Lower leg skin (tissue), 3 donors: ENCODE measurements around the gene CACNA1F.

Source experiments
- CTCF ChIP-seq, 3 donors: fragments of 450-650 bp; IDR thresholded peaks; one replicate each; pipeline ENCODE4 v1.5.1; 2016; ENCODE audit warnings: antibody characterized with exemption in 3 of 3, mild to moderate bottlenecking in 3 of 3, moderate library complexity in 2 of 3
- POLR2A ChIP-seq, 2 donors: fragments of 450-650 bp; IDR thresholded peaks; one replicate each; pipeline ENCODE4 v1.6.1; 2016 to 2017; ENCODE audit warnings: antibody characterized with exemption in 2 of 2, mild to moderate bottlenecking in 1 of 2, moderate library complexity in 1 of 2

DNA sequence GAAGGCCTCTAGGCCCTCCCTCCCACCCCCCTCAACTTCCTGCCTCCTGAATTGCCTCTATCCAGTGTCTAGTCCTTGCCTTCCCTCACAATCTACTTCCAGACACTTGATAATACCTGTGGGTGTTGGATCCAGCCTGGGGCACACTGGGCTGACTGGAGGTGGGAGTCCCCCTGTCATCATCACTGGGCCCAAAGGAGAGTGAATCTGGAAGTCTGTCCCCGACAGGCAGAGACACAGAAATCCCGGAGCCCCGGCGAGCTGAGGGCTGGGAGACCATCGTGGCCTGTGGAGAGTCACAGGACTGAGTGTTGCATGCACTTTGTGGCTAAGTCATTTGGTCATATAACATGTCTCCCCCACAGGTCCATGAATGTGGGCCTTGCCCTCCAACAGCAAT lies 24.7 kb downstream of the CACNA1F start:
- TF ChIP-seq CTCF (IDR thresholded peaks at IDR 0.05): no peak
- no peak for TF ChIP-seq POLR2A (IDR thresholded peaks at IDR 0.05)
